Inflammatory macrophage (primary cell): ENCODE results near the gene PKN3.
A peak's percentile ranks its signal among the peaks of the same experiment; 100 is the strongest.

Experiments used
- DNase-seq, 2 donors: peaks; one replicate each; pipeline ENCODE4 v3.0.0-alpha.2; 2020 to 2022

Gene PKN3

GRCh38 chr9:128750926-128751595, 48.8 kb downstream of the PKN3 start:
- DNase-seq, result no peak

GRCh38 chr9:128753627-128754026, 51.3 kb downstream of the PKN3 start:
- no peak for DNase-seq

- peak in 1 of 2 donors; percentile 7 for DNase-seq
Measured at GRCh38 chr9:128757602-128758001, 55.3 kb downstream of the PKN3 start.

- DNase-seq, result no peak
Measured at GRCh38 chr9:128762671-128763449, 60.6 kb downstream of the PKN3 start.

GRCh38 chr9:128764361-128764760, 62.1 kb downstream of the PKN3 start:
- no peak for DNase-seq

GRCh38 chr9:128765499-128765898, 63.2 kb downstream of the PKN3 start:
- DNase-seq, result no peak

- DNase-seq, result no peak
Measured at GRCh38 chr9:128768606-128769005, 66.3 kb downstream of the PKN3 start.
